ENCODE data around the gene ZNF580.

Gene ZNF580

DNA sequence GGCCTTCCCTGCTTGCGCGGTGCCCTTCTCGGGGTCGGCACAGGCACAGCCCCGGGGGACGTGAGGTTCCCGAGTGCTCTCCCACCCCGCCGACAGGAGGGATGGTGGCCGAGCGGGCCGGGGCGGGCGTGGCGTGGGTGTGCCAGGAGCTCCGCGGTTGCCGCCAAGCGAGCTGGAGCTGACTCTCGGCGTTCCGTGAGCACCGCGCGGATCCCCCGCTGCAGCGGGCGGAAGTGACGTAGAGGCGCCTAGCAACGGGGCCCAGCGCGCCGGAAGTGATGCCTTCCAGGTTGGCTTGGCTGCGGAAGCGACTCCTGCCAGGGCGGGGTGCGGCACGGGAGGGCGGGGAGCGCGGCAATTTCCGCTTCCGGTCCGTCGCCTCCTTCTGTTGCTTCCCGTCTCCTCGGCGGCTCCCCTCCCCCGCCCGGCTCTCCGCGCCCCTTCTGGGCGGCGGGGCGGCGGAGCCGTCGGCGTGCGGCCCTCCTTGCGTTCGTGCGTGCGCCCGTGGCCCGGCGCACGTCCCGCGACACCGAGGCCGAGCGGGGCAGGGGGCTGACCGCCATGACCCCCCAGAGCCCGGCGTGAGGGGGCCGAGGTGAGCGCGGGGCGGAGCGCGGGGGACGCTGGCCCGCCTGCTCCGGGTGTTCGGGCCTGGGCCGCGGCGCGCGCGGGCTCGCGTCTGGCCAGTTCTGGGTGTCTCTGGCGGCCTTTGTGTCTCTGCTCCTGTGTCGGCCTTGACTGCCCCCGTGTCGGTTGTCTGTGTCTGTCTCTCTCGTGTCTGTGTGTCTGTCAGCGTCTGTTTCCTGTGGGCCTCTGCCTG is 34.2 kb downstream of the ZNF580 start, which contains the start of gene EPN1:
TSS of gene EPN1 (plus strand) at position 386 of the 820 bp plus-strand sequence. CDS start 3,402 bp downstream, outside the sequence.
- DNase-seq (ENCODE audit: extremely low spot score, insufficient read length, low read depth) (peak; percentile 97), FAIRE-seq (peak; percentile 93)

DNA sequence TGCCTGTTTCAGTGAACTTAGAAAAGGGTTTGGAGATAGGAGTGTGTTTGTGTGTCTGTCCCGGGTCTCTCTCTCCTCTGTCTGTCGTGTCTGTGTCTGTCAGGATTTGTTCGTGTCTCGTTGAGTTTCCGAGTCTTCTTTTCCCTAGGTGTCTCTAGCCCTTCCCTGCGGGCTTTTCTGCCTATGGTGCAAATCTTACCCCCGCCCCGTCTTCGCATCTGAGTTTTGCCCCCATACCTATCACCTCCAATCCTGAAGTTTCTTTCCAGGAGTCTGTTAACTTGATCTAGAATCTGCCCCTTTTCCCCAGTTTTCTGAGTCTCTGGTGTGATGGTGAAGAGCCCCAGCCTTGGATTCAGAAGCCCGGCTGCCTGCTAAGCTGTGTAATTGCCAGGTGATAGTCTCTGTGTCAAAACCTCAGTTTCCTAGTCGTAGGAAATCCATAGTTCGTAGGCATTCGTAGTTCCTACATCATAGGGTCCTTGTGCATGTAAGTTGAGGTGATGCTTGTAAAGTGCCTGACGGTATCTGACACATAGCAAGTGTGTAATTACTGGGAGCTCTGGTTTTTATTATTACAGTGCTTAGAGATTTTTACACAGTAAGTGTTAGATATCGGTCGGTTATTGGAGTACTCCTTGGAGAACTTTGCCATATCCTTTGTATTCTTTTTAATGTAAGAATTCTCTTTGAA is 35.0 kb downstream of the ZNF580 start:
- FAIRE-seq (no peak), DNase-seq (ENCODE audit: extremely low spot score, insufficient read length, low read depth) (no peak)

GRCh38 chr19:55676383-55676782 is 35.6 kb downstream of the ZNF580 start:
- no peak for DNase-seq (ENCODE audit: extremely low spot score, insufficient read length, low read depth)
- FAIRE-seq, result no peak

GRCh38 chr19:55676889-55677505 is 36.2 kb downstream of the ZNF580 start:
- no peak for DNase-seq (ENCODE audit: extremely low spot score, insufficient read length, low read depth)
- FAIRE-seq, result peak; percentile 66

DNA sequence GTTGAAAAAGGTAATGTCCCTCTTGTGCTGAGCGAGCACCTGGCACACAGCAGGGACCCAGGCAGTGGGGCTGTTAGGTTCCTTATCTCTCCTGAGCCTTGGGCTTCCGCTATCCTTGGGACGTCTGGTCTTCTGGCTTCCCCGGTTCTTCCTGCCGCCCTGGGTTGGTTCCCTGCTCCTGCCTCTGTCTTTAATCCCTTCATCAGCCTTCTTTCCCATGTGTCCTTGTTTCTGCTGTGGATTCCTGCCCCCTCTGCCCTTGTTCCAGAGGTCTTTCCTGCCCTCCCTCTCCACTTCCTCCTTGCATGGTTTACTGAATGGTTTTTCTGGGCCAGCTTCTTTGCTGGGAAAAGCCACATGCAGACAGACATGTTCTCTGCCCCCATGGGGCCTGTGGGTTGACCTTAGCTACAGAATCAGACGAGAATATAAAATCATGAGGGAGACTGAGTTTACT is 36.8 kb downstream of the ZNF580 start:
- no peak for FAIRE-seq
- DNase-seq (ENCODE audit: extremely low spot score, insufficient read length, low read depth), result no peak

DNA sequence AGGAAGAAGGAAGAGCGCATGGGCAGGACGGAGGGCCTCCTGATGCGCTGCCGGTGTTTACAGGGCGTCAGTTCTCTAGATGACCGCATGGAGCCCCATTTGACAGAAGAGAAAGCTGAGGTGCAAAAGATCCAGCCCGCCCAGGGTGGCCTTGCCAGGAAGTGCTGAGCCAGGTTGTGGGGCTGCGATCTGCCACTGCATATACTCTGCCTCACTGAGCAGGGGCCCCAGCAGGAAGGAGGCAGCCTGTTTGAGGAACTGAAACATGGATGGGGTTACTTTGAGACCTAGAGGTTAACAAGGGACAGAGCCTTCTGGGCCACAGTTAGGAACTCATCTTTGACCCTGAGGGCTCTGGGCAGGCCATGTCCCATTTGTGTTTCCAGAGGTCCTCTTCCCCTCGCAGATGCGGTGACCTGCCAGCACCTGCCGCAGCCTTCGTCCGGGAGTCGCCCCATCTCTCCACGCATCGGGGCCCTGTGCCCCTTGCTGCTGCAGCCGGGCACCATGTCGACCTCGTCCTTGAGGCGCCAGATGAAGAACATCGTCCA is 37.4 kb downstream of the ZNF580 start:
- DNase-seq (ENCODE audit: extremely low spot score, insufficient read length, low read depth) (peak; percentile 62), FAIRE-seq (peak; percentile 98)

GRCh38 chr19:55679343-55680257 is 38.8 kb downstream of the ZNF580 start:
- no peak for DNase-seq (ENCODE audit: extremely low spot score, insufficient read length, low read depth)
- no peak for FAIRE-seq

GRCh38 chr19:55680339-55681130 is 39.7 kb downstream of the ZNF580 start:
- FAIRE-seq (no peak), DNase-seq (ENCODE audit: extremely low spot score, insufficient read length, low read depth) (no peak)

DNA sequence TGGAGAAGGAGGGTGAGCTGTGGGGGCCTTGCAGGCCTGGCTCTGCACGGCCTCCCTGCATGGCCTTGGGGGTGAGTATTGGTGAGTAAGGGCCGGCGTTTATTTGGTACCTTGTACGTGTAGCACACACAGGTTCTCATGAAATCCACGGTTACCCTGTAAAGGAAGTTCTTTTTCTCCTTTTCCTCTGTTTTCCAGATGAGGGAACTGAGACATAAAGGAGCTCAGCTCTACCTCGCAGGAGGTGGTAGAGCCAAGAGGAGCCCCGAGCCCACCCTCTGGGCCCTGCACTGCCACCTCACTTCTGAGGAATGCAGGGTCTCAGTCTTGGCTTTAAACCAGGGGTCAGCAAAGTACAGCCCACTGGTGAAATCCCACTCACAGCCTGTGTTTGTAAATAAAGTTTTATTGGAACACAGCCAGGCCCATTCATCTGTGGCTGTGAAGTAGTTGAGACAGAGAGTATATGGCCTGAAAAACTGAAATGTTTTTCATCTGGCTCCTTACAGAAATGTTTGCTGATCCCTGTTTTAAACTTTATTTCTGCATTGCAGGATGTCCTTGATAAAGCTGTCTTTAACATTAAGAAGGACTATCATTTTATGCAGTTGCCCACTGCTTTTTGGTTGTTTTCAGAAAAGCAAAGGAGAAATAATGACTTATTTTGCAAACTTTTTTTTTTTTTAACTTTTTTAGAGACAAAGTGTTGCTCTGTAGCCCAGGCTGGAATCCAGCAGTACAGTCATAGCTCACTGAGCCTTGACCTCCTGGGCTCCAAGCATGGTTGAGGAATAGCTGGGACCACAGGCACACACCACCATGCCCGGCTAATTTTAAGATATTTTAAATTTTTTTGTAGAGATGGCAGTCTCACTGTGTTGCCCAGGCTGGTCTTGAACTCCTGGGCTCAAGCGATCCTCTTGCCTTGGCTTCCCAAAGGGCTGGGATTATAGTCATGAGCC is 40.6 kb downstream of the ZNF580 start:
- DNase-seq (ENCODE audit: extremely low spot score, insufficient read length, low read depth) (no peak), FAIRE-seq (no peak)

- DNase-seq (ENCODE audit: extremely low spot score, insufficient read length, low read depth), result no peak
- no peak for FAIRE-seq
Observed at GRCh38 chr19:55683449-55684261, 42.9 kb downstream of the ZNF580 start.

DNA sequence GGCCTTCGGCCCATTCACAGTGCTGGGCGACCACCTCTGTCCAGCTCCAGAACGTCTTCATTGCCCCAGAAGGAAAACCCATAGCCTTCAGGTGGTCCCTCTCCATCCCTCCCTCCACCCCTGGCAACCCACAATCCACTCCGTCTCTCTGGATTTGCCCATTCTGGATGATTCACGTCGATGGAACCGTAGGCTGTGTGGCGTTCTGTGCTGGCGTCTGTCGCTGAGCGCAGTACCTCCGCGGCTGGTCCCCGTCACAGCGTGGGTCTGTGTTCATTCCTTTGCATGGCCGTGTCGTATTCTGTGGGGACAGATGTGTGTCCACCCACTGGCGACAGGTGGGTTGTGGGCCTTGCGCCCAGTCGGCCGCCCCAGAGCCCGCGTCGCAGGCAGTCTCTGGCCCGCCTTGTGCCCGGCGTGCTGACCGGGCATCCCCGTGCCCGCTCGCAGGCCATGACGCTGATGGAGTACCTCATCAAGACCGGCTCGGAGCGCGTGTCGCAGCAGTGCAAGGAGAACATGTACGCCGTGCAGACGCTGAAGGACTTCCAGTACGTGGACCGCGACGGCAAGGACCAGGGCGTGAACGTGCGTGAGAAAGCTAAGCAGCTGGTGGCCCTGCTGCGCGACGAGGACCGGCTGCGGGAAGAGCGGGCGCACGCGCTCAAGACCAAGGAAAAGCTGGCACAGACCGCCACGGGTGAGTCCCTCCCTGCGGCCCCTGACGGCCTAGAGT is 44.3 kb downstream of the ZNF580 start:
- FAIRE-seq (no peak), DNase-seq (ENCODE audit: extremely low spot score, insufficient read length, low read depth) (no peak)

- FAIRE-seq, result no peak
Observed at GRCh38 chr19:55685776-55686175, 45.0 kb downstream of the ZNF580 start.

DNA sequence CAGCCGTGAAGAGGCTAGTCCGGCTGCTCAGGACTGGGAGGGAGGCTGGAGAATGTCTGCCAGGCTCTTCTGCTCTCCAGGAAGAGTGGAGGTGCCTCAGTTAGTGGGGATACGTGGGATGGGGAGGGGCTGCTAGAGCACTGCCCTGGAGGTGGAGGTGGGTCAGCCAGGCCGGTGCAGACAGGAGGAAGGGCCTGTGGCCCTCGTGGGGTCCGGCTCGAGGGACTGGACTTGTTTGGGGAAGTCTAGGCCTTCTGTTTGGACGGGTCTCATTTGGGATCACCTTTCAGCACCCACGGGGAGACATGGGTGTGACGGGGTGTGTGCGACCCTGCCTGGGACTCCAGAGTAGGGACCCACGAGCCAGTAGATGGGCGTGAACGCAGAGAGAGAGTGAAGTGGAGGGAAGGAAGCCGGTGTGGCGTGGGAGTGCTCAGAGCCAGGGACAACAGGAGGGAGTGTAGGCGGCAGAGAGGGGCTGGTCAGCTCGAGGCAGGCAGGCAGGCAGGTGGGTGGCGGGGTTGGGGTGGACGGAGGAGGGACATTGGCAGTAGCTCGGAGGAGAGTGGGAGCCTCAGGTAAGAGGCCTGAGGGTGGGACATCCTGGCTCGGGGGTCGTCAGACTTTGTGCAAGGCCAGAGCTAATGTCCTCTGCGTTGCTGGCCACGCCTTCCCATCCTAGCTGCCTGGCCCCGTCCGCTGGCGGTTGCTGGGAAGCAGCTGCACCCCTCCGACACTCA is 45.7 kb downstream of the ZNF580 start:
- DNase-seq (ENCODE audit: extremely low spot score, insufficient read length, low read depth) (no peak), FAIRE-seq (no peak)

More at GRCh38 chr19:55685776-55686175, 45.0 kb downstream of the ZNF580 start:
- DNase-seq (ENCODE audit: extremely low spot score, insufficient read length, low read depth), result no peak

DNA sequence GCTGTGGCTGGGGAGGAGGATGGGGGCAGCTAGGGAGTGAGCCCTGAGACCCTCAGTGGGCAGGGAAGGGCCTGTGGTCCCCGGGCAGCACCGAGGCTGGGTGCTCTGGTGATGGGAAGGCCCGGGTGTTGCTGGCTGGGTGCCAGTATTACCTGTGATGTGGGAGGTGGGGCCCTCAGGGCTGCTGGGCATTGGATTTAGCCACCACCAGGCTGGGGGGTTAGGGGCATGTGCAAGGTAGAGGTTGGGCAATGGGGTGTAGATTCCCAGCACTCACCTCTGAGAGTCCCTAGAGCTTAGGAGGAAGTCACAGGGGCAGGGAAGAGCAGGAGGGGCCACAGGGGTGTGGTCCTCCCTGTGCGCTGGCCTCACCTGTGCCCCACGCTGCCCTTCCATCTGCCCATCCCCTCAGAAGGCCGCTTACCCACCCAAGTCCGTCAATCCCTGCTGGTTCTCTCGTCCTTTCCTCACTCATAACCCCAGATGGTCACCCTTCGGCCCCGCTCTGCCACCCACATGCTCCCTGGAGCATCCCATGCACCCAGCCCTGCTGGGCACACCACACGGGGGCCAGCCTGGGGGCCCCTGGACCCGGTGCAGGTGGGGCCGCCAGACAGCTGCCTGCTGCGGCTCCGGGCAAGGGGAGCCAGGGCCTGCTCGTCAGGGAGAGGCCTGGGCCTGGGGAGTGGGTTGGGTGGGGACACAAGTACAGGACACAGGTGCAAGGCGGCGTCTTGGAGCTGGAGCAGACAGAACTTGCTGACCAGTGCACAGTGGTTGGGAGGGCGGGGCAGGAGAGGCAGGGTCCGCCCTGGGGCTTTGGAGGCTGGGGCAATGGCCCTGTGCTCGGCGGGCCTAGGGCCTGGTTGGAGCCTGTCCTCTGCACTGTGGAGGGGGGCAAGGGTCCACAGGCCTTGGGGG is 46.7 kb downstream of the ZNF580 start:
- FAIRE-seq, result no peak
- no peak for DNase-seq (ENCODE audit: extremely low spot score, insufficient read length, low read depth)
